DMS79 treated with DMSO at 0.1 percent for 48 hours (cell line): ENCODE data around the gene INSYN2A.

ENCODE experiments used
- DNase-seq: peaks from one replicate; lab custom pipeline; 2025; lab: John Stamatoyannopoulos, UW

INSYN2A gene

GRCh38 chr10:127195041-127195506 is 1.3 kb downstream of the INSYN2A start:
- no peak for DNase-seq

GRCh38 chr10:127194599-127194998 is 1.8 kb downstream of the INSYN2A start:
- no peak for DNase-seq

- DNase-seq: no peak
Observed at GRCh38 chr10:127194111-127194510, 2.3 kb downstream of the INSYN2A start.

- no peak for DNase-seq
Observed at GRCh38 chr10:127193125-127193524, 3.3 kb downstream of the INSYN2A start.

- no peak for DNase-seq
Observed at GRCh38 chr10:127190427-127190826, 6.0 kb downstream of the INSYN2A start.

- no peak for DNase-seq
Observed at GRCh38 chr10:127189226-127189625, 7.2 kb downstream of the INSYN2A start.

- no peak for DNase-seq
Observed at GRCh38 chr10:127186813-127187212, 9.6 kb downstream of the INSYN2A start.

GRCh38 chr10:127184582-127184981 is 11.8 kb downstream of the INSYN2A start:
- no peak for DNase-seq

GRCh38 chr10:127182161-127182560 is 14.2 kb downstream of the INSYN2A start:
- no peak for DNase-seq

- no peak for DNase-seq
Observed at GRCh38 chr10:127179612-127180250, 16.7 kb downstream of the INSYN2A start.

GRCh38 chr10:127176649-127177048 is 19.7 kb downstream of the INSYN2A start:
- DNase-seq: no peak

- no peak for DNase-seq
Observed at GRCh38 chr10:127175357-127176110, 20.9 kb downstream of the INSYN2A start.

- DNase-seq: no peak
Observed at GRCh38 chr10:127174866-127175265, 21.5 kb downstream of the INSYN2A start.

GRCh38 chr10:127168261-127168660 is 28.1 kb downstream of the INSYN2A start:
- no peak for DNase-seq

GRCh38 chr10:127162841-127163240 is 33.5 kb downstream of the INSYN2A start:
- DNase-seq: no peak

GRCh38 chr10:127161482-127161881 is 34.9 kb downstream of the INSYN2A start:
- DNase-seq: peak; percentile 9

GRCh38 chr10:127159648-127160245 is 36.6 kb downstream of the INSYN2A start:
- DNase-seq: no peak

GRCh38 chr10:127158662-127159061 is 37.7 kb downstream of the INSYN2A start:
- DNase-seq: no peak

GRCh38 chr10:127157506-127158200 is 38.7 kb downstream of the INSYN2A start:
- peak; percentile 1 for DNase-seq

- no peak for DNase-seq
Observed at GRCh38 chr10:127157089-127157488, 39.3 kb downstream of the INSYN2A start.

- DNase-seq: no peak
Observed at GRCh38 chr10:127154831-127155620, 41.4 kb downstream of the INSYN2A start.

- no peak for DNase-seq
Observed at GRCh38 chr10:127153181-127153580, 43.2 kb downstream of the INSYN2A start.
